C4-2B (cell line): ENCODE results near the gene ALDH4A1.

Experiments used
- ZFX ChIP-seq: fragments of 450-650 bp; IDR thresholded peaks from 2 replicates; pipeline ENCODE4 v1.6.1; 2017
- TF ChIP-seq, protein P1 (sequence below): fragments of 450-650 bp; conservative IDR thresholded peaks from 2 replicates; pipeline ENCODE4 v1.5.1; 2017; ENCODE audit warnings: mild to moderate bottlenecking

- TF ChIP-seq, protein P1, sequence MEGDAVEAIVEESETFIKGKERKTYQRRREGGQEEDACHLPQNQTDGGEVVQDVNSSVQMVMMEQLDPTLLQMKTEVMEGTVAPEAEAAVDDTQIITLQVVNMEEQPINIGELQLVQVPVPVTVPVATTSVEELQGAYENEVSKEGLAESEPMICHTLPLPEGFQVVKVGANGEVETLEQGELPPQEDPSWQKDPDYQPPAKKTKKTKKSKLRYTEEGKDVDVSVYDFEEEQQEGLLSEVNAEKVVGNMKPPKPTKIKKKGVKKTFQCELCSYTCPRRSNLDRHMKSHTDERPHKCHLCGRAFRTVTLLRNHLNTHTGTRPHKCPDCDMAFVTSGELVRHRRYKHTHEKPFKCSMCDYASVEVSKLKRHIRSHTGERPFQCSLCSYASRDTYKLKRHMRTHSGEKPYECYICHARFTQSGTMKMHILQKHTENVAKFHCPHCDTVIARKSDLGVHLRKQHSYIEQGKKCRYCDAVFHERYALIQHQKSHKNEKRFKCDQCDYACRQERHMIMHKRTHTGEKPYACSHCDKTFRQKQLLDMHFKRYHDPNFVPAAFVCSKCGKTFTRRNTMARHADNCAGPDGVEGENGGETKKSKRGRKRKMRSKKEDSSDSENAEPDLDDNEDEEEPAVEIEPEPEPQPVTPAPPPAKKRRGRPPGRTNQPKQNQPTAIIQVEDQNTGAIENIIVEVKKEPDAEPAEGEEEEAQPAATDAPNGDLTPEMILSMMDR = no peak
- TF ChIP-seq ZFX = no peak
Measured at GRCh38 chr1:18858070-18858688, 44.2 kb downstream of the ALDH4A1 start.
